ENCODE measurements around the gene PCGF3.
"Not testable (repeated sequence)": the region's sequence is repeated elsewhere in the genome, so short reads cannot be mapped to it uniquely, and the experiment has no call there.

Gene PCGF3

DNA sequence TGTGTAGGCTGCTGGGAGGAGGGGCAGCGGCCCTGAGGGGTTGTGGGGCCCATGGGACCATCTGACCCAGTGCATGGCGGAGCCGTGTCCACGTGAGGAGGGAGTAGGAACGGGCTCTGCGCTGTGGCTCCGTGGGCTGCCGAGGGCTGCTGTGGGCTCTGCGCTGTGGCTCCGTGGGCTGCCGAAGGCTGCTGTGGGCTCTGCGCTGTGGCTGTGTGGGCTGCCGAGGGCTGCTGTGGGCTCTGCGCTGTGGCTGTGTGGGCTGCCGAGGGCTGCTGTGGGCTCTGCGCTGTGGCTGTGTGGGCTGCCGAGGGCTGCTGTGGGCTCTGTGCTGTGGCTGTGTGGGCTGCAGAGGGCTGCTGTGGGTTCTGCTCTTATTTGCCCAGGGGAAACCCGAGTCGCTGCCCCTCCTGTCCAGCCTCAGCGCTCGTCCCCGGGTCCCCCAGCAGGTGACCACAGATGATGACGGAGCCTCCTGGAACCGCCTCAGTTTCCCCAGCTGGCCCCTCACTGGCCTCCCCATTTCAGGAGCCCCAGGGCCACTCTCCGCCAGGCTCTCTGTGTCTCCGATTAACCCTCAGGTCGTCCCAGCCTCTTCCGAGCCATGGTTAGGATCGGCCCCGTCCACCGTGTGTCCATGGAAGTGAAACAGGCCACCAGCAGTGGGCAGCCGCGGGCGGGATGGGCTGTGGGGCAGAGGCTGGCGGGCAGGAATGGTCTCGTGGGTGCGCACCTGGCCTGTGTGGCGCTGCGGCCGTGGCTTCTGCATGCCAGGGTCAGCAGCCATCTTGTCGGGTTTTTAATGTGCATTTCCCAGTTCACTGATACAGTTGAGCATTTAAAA, 20.0 kb downstream of the PCGF3 start:
- no peak for DNase-seq (ENCODE audit: low spot score)

DNA sequence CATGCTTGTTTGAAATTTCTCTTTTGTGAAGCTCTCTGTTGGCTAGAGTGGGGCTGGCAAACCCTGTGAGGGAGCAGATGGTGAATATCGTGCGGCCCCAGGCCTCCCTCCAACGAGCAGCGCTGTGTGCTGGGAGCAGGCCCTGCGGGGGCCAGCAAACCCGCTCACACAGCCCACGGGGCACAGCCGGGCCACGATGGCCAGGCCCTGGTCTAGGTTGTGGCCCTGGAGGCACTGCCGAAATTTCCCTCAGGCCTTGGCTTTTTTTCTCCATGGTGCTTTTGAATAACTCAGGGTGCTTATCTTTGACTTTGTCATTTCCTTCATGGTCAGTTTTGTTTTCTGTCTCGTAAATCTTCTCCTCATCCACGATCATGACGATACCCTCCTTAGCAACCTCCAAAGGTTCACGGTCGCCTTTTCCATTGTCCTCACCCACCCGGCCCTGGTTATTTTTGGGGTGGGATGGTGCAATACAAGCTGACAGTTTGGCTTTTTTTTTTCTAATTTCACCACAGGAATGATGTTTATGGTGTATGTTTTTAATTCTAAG, 20.7 kb downstream of the PCGF3 start:
- DNase-seq (ENCODE audit: low spot score): no peak

DNA sequence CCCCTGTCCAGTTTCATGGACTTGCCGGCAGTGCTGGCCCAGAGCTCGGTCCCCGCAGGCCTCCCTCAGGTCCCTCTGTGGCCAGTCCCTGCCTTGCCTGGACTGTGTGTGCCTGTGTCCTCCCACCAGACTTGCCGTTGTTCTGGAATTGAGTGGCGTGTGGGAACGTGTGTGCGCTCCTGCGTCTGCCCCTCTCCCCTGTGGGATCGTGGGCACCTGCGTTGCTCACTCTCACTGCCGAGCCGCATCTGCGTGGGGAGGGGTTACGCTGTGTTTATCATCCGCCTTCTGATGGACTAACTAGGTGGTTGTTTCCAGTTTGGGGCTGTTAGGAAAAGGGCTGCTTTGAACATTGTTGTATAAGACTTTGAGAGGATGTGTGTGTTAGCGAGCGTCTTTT, 21.2 kb downstream of the PCGF3 start:
- no peak for DNase-seq (ENCODE audit: low spot score)

DNA sequence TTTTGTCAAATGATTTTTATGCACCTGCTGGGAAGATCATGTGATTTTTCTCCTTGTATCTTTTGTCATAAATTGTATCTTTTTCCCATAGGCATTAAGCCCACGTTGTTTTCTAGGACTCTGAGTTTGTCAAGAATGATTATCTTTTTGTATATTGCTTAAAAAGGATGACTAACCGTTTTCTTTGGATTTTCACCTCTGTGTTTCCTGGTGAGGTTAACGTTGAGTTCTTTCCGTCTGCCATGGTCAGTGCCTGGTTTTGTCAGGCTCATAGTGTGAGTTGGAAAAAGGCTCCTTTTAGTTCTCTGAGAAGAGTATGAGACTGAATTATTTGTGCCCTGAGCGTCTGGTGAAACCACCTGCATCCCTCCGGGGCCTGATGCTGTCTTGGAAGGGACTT, 21.9 kb downstream of the PCGF3 start:
- DNase-seq (ENCODE audit: low spot score): no peak

DNA sequence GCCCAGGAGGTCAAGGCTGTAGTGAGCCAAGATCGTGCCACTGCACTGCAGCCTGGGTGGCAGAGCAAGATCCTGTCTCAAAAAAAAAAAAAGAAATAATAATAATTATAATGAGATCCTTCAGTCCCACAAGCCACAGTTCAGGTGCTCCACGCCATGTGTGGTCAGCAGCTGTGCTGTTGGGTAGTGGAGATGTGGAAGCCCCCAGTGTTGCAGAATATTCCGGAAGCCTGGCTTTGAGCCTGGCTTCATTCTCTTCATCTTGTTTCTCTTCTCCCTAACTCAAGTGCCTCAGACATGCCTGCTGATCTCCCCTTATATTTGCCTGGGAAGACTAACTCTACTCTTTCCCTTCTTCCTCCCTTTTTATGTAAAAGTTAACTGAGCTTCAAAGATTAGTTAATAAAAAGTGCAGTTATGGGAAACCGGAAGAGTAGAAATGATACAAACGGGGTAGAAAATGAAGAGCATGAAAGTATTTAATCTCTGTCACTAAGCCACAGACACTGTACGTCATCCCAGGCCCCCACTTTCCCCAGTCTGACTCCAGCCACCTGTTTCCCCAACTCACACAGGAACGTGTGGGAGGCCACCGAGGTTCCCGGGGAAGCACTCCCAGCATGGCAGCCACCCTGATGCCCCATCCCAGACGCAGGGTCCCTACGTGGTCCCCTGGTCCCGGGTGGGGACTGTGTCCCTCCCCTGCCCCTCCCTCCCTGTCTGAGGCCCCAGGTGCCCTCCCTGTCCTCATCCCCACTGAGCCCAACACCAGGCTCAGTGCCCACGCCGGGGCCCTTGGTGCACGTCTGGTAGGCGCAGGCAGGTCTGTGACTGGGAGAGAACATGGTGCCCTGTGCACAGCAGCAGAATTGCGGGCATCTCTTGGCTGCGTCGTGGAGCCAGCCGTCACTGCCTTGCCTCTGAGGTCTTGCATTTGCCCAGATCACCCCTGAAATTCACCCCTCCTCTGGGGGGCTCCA, 24.0 kb downstream of the PCGF3 start:
- no peak for DNase-seq (ENCODE audit: low spot score)

DNA sequence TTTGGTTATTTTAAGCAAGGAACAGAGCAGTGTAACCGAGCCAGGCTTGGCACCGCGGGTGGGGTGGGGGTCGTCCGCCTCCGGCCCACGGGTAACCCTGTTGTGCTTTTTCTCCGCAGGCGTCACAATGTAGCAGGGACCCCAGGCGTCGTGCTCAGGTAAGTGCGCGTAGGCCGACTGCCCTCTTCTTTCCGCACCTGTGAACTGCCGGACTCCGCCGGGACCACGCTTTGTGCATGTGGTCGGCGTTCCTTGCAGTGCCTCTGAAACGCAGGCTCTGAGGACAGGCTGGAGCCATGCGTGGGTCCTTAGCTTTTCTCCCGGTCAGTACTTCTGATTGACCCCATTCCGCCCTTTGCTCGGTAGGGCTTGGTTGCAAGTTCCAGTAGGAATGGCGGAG, 24.9 kb downstream of the PCGF3 start:
- DNase-seq (ENCODE audit: low spot score): no peak

DNA sequence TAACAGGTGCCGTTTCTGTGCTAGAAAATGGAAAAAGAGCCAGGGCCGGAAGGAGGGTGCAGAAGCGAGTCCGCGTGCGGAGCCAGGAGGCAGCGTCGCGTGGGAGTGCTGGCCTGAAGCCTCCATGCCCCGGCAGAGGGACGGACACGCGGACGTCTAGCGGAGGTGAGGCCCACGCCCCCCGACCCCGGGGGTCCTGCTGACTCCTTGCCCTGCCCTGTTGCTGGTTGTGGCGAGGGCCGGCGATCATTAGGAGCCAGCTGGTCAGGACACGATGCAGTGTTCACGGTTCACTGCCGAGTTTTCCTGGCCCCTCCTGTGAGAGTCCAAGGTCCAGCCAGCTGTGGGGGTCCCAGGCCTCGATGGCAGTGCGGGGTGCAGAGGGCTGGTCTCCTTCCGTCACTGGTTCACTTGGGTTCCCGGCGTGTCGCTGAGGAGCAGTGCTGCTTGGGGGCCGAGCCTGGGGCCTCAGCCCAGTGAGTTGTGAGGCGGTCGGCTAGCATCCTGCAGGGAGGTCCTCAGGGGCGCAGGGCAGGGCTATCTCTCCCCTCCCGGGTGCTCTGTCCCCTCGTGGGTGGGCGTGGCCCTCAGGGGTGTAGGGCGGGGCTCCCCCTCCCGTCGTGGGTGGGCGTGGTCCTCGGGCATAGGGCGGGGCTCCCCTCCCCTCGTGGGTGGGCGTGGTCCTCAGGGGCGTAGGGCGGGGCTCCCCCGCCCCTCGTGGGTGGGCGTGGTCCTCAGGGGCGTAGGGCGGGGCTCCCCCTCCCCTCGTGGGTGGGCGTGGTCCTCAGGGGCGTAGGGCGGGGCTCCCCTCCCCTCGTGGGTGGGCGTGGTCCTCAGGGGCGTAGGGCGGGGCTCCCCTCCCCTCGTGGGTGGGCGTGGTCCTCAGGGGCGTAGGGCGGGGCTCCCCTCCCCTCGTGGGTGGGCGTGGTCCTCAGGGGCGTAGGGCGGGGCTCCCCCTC, 25.6 kb downstream of the PCGF3 start:
- DNase-seq (ENCODE audit: low spot score): not testable (repeated sequence)

DNA sequence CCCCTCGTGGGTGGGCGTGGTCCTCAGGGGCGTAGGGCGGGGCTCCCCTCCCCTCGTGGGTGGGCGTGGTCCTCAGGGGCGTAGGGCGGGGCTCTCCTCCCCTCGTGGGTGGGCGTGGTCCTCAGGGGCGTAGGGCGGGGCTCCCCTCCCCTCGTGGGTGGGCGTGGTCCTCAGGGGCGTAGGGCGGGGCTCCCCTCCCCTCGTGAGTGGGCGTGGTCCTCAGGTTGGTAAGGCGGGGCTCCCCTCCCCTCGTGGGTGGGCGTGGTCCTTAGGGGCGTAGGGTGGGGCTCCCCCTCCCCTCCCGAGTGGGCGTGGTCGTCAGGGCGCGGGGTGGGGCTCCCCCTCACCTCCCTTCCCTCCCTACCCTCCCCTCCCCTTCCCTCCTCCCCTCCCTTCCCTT, 26.3 kb downstream of the PCGF3 start:
- DNase-seq (ENCODE audit: low spot score): not testable (repeated sequence)

DNA sequence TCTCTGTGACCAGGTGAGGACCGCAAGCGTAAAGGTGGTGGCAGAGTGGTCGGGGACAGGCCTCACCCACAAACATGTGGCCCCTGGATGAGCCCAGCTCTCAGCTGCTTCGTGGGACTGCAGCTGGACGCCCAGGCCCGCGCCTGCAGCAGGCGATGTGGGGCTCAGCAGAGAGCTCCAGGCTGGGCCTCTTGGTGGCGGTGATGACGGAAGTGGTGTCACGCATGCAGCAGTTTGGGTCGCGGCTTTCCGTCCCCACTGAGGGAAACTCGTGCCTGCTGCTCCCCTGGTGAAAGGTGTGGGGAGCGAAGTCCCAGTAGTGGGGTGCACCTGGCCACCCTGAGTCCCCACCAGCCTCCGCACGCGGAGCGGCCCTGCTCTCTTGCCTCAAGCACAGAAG, 26.9 kb downstream of the PCGF3 start:
- DNase-seq (ENCODE audit: low spot score): no peak

DNA sequence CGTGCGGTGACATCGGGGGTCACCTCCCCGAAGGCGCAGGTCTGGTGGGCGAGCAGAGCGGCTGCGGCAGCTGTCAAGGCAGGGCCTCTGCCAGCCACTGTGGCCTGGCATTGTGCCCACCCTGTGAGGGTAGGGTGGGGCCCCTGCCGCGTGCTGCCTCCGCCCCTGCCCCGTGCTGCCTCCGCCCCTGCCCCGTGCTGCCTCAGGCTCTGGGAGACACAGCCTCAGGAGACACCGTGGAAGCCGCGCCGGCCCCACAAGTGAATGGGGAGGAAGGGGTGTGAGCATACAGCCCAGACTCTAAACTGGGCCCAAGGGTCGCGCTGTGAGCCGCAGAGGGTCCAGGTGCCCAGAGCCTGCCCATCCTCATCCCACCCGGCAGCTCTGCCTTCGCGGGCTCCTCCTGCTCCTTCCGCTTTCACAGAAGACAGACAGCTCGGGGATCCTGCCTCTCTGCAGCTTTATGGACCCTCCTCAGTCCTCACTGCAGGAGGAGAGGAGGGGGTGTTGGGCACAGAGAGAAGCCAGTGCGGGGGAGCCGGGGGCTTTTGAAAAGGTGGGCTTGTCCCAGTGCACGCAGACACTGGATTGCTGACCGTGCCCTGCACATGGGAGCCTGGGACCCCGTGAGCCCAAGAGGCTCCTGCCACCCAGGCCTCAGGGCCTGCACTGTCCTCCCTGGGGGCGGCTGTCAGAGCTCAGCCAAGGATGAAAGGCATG, 27.4 kb downstream of the PCGF3 start:
- DNase-seq (ENCODE audit: low spot score): no peak

DNA sequence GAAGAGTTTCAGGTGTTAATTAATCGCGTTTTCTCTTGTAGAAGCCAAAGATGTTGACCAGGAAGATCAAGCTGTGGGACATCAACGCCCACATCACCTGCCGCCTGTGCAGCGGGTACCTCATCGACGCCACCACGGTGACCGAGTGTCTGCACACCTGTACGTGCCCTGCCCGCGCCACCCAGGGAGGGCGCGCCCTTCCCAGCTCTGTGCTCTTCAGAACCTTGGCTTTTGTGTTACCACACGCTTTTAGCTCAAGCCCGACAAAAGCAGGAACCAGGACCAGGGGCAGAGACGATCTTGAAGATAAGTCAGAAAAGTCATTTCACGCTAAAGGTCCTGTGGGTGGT, 28.0 kb downstream of the PCGF3 start:
- DNase-seq (ENCODE audit: low spot score): no peak

DNA sequence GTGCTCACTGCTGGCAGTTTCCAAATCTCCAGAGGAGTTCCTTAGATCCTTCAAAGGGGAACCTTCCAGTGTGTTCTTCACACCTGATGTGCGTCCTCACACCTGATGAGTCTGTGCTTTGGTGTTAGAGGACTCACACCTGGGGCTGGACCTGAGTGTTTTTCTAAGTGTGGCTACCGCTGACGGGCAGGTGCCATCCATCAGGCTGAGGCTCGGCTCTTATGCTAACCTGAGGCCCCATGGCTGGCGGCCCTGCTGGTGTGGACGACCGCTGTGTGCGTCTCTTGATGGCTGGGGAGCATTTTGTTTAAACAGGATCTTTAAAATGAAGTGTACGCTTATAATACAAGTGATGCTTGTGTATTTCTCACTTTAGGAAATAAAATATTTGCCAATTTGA, 28.4 kb downstream of the PCGF3 start:
- DNase-seq (ENCODE audit: low spot score): no peak

DNA sequence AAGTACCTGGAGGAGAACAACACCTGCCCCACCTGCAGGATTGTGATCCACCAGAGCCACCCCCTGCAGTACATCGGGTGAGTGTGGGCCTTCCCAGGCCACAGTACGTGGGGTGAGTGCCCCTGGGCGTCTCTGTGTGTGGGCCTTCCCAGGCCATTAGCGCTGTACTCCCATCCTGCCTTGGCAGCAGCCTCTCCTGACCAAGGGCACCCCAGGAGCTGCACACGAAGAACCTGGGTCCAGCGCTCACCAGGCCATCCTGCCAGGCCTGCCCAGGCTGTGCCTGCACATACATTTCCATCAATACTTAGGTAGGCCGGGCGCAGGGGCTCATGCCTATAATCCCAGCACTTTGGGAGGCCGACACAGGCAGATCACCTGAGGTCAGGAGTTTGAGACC, 29.3 kb downstream of the PCGF3 start:
- DNase-seq (ENCODE audit: low spot score): no peak

DNA sequence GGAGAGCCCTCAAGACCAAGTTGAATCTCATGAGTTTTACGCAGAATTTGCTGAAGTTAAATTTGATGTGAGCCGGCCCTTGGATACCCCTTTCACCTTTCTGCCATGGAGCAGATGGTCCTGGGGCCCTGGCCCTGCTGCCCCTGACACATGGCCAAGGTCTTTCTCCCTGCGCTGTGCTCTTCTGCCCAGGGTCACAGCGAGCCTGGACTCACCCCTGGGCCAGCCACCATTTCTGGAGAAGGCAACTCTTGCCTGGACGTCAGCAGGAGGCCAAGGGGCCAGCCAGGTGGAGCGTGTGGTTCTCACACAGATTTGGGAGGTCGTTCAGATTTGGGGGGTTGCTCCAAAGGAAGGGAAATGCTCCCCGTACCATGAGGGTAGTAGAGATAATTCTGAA, 30.0 kb downstream of the PCGF3 start:
- no peak for DNase-seq (ENCODE audit: low spot score)

DNA sequence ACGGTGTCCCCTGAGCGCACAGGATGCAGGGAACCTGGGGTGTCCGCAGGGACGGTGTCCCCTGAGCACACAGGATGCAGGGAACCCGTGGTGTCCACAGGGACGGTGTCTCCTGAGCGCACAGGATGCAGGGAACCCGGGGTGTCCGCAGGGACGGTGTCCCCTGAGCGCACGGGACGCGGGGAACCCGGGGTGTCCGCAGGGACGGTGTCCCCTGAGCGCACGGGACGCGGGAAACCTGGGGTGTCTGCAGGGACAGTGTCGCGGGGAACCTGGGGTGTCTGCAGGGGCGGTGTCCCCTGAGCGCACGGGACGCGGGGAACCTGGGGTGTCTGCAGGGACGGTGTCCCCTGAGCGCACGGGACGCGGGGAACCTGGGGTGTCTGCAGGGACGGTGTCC, 30.9 kb downstream of the PCGF3 start:
- not testable (repeated sequence) for DNase-seq (ENCODE audit: low spot score)

DNA sequence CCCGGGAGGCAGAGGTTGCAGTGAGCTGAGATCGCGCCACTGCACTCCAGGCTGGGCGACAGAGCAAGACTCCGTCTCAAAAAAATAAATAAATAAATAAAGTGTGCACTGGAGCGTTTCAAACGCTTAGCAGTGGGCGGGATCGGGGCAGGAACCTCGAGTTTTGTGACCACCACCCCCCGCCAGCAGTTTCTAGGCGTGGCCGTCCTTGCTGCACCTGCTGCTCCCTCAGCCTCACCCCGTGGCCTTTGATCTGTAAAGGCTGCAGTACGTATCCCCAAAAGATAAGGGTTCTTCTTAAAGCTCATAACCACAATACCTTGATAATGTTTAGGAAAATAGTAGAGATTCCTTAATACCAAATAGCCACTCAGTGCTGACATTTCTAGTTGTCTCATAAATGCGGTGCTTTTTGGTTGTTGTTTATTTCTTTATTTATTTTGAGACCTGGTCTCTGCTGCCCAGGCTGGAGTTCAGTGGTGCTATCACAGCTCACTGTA, 33.2 kb downstream of the PCGF3 start:
- no peak for DNase-seq (ENCODE audit: low spot score)

DNA sequence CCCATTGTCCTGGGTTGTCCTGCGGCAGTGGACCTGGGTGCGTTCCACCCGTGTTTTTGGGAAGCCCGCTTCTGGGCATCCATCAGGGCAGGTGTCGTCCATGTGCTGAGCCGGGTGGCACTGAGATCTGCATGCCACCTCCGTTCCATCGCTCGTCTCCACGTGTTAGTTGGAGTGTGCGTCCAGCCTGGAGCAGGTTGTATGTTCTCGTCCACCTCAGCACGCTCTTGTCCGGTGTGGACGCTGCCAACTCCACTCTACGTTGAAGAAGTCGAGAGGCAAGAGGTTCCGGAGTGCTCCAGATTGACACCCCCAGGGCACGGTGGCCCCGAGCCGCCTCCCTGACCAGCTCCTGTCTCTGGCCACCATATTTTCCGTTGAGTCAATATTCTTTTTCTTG, 33.9 kb downstream of the PCGF3 start:
- DNase-seq (ENCODE audit: low spot score): no peak

DNA sequence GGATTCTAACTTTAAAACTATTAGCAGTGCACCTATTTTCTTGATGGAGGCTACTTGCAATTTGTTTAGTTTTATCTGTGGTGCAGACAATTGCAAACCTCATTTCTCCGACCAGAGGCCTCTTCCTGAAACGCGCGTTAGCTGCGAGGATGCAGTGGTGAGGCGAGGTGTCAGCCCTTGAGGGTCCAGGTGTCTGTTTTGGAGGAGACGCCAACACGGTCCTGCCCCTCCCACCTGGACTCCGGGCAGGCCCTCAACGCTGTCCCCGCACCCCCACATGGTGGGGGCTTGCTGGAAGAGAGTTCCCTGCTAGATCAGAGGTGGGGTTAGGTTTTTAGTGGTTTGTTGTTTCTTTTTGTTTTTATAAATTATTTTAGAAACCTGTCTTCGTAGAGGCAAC, 34.4 kb downstream of the PCGF3 start:
- no peak for DNase-seq (ENCODE audit: low spot score)

DNA sequence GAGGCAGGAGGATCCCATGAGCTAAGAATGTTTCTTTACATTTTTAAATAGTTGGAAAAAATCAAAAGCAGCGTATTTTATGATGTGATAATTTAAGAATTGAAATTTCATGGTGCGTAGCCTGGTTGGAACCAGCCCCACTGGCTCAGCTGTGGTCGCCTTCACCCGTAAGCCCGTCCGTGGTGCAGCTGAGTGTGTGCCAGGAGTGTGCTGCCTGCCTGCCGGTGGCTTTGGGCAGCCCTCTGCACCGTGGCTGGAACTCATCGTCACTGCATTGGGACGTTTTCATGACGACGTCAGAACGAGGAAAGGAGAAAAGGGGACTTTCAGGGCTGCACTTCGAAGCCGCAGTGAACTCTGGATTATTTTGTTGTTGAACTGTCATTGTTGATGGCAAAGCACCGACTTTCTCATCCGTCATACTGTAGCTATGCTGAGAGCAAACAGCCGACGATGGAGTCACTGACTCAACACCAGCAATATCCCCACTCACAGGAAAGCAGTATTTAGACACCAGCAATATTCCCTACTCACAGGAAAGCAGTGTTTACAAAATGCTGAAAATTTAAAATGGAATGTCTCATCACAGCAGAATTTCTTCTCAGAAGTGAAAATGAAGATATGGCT, 35.1 kb downstream of the PCGF3 start:
- no peak for DNase-seq (ENCODE audit: low spot score)

DNA sequence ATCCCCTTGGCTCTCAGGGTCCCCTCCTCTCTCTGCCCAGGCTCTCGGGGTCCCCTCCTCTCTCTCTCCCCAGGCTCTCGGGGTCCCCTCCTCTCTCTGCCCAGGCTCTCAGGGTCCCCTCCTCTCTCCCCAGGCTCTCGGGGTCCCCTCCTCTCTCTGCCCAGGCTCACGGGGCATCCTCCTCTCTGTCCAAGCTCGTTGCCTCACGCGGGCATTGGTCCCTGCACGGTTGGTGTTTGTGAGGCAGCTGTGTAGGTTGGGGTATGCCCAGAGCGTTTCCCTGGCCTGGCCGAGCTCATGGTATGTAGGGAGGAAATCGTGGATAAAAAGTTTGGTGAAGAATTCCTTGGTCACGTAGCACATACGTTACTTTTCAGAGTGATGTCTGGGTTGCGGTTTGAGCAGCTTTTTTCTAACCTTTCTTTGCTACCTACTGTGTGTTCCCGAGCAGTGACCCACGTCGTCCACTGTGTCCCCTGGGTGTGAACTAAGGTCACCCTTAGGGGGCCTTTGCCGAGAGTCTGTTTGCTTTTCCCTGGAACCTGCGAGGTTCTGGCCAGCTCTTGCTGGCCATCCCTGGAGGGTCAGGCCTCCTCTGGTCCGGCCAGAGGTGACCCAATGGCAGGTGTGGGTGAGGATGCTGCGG, 36.6 kb downstream of the PCGF3 start:
- no peak for DNase-seq (ENCODE audit: low spot score)

All from CD4-positive, alpha-beta T cell treated with Interleukin-15 for 4 hours (primary cell).